Kidney epithelial cell (primary cell): ENCODE measurements around the gene NDUFA3. TPM values are rescaled to one million over a fixed set of nuclear protein-coding genes. Genes with fewer than 3 reads are reported as not detected.

Source experiments
- DNase-seq: peaks from one replicate; pipeline ENCODE4 v3.0.0-alpha.2; 2010; ENCODE audit warnings: low read depth
- H3K27me3 ChIP-seq: 2 replicates; pipeline ENCODE4 v1.6.0; 2011; ENCODE audit warnings: low read length; ENCODE audit not compliant: control insufficient read depth, insufficient read depth
- H3K36me3 ChIP-seq: 2 replicates; pipeline ENCODE4 v1.5.1; 2011; ENCODE audit warnings: low read length; ENCODE audit not compliant: control insufficient read depth, insufficient read depth
- H3K4me3 ChIP-seq: 2 replicates; pipeline ENCODE4 v1.5.1; 2011; ENCODE audit warnings: low read depth, mild to moderate bottlenecking, control low read depth, low read length
- total RNA-seq: library from RNA; depleted of rRNA; stranded (reverse); fragments of >200 nt; gene quantifications from 2 replicates; pipeline ENCODE4 v1.2.3, GENCODE V29; 2015
- TF ChIP-seq, protein P1 (sequence below): IDR thresholded peaks from 2 replicates; pipeline ENCODE4 v1.5.1; 2011; ENCODE audit warnings: mild to moderate bottlenecking, moderate library complexity, low read length, control low read depth, inconsistent platforms; ENCODE audit not compliant: insufficient read depth, poor library complexity, severe bottlenecking

Gene NDUFA3
- total RNA-seq, 1 donor from 2014 or later, result 39.4 TPM

DNA sequence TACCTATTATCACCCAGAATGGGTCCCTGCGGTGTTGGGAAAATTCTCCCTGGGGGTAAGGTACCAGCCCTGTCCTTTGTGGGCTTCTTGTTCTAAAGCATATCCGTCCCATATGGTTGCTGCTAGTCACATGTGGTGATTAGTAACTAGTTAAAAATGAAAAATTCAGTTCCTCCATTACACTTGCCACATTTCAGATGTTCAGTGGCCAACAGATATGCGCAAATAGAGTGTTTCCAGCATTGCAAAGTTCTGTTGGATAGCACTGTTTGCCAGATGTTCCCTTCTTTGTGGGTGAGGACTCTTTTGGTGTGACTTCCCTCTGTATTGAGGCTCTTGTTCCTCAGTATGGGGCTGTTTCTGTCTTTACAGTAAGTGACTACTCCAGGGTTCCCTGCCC, 38.7 kb downstream of the NDUFA3 start:
- TF ChIP-seq, protein P1, sequence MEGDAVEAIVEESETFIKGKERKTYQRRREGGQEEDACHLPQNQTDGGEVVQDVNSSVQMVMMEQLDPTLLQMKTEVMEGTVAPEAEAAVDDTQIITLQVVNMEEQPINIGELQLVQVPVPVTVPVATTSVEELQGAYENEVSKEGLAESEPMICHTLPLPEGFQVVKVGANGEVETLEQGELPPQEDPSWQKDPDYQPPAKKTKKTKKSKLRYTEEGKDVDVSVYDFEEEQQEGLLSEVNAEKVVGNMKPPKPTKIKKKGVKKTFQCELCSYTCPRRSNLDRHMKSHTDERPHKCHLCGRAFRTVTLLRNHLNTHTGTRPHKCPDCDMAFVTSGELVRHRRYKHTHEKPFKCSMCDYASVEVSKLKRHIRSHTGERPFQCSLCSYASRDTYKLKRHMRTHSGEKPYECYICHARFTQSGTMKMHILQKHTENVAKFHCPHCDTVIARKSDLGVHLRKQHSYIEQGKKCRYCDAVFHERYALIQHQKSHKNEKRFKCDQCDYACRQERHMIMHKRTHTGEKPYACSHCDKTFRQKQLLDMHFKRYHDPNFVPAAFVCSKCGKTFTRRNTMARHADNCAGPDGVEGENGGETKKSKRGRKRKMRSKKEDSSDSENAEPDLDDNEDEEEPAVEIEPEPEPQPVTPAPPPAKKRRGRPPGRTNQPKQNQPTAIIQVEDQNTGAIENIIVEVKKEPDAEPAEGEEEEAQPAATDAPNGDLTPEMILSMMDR, result no peak
- Histone ChIP-seq H3K4me3 (no peak overlapping the region), H3K36me3 (peaks cover 1% of the 10 kb centered on the region), H3K27me3 (no peaks in the 10 kb centered on the region)
- no peak for DNase-seq

DNA sequence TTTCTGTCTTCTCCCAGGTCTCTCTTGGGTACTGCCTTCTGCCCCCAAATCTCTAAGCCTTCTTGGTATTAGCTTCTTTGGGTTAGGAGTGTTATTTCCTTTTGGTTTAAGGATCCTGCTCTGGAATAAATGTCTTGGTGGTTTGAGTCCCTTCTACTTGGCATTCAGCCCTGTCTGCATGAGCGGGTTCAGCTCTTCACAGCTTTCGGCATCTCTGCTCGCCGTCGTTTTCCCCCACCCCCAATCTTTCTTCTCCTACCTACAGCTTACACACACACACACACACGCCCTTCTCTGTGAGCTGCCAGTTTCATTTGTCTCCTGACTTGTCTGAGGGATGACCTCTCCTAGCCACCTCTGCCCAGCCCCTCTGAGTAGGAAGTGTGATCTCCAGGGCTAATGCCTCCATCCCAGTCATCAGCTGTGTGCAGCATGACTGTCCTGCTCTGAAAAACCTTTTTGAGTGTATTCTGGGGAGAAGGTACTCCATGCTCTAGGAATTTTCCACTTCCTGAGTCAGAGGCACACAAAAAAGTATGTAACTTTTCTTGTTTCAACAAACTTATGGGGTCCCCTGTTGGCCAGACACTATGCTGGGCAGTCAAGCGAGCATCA, 39.6 kb downstream of the NDUFA3 start:
- Histone ChIP-seq H3K27me3 (no peaks in the 10 kb centered on the region), H3K4me3 (no peak overlapping the region), H3K36me3 (peaks cover 1% of the 10 kb centered on the region)
- DNase-seq, result no peak
- TF ChIP-seq, protein P1, result no peak

DNA sequence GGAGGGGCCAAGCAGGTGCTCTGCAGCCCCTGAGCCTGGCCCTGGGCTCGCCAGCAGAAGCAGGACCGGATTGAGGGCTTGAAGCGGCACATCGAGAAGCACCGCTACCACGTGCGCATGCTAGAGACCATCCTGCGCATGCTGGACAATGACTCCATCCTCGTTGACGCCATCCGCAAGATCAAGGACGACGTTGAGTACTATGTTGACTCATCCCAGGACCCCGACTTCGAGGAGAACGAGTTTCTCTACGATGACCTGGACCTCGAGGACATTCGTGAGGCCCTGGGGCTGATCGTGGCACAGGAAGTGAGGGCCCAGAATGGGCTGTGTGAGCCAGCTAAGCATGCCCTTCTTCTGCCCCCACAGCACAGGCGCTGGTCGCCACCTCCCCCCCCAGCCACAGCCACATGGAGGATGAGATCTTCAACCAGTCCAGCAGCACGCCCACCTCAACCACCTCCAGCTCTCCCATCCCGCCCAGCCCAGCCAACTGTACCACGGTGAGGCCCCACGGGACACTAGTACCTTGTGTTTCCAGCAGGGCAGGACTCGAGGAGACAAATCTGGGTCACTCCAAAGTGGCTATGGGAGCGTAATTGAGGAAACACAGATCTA, 43.0 kb downstream of the NDUFA3 start:
- TF ChIP-seq, protein P1, result no peak
- H3K27me3 ChIP-seq, result no peaks in the 10 kb centered on the region
- no peak for DNase-seq
- peaks cover 4% of the 10 kb centered on the region for H3K36me3 ChIP-seq
- H3K4me3 ChIP-seq, result no peak overlapping the region

DNA sequence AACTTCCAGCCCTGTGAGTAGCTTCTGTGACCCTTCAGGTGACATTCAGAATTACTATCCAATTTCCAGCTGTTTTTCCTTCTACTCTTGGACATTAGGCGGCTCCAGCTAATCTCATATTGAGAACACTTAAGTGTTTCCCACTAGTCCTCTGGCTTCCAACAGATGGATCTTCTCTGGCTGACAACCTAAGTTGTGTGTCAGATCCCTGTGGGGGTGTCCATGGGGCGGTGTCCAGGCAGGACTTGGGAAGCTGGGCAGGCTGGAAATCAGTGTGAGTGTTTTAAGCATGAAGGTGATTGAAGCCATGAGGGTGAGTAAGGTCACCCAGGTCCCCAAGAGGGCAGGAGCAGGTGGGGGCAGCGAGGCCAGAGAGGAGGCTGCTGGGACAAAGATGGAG, 45.0 kb downstream of the NDUFA3 start:
- Histone ChIP-seq H3K36me3 (peaks cover 5% of the 10 kb centered on the region), H3K4me3 (no peak overlapping the region), H3K27me3 (no peaks in the 10 kb centered on the region)
- TF ChIP-seq, protein P1, result no peak
- DNase-seq, result no peak

DNA sequence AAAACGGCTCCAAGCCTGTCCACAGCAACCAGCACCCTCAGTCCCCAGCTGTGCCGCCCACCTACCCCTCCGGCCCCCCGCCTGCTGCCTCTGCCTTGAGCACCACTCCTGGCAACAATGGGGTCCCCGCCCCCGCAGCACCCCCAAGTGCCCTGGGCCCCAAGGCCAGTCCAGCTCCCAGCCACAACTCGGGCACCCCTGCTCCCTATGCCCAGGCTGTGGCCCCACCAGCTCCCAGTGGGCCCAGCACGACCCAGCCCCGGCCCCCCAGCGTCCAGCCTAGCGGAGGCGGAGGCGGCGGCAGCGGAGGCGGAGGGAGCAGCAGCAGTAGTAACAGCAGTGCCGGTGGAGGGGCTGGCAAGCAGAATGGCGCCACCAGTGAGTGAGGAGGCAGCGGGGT, 45.5 kb downstream of the NDUFA3 start:
- Histone ChIP-seq H3K27me3 (no peaks in the 10 kb centered on the region), H3K36me3 (peaks cover 5% of the 10 kb centered on the region), H3K4me3 (no peak overlapping the region)
- DNase-seq, result no peak
- TF ChIP-seq, protein P1, result no peak

DNA sequence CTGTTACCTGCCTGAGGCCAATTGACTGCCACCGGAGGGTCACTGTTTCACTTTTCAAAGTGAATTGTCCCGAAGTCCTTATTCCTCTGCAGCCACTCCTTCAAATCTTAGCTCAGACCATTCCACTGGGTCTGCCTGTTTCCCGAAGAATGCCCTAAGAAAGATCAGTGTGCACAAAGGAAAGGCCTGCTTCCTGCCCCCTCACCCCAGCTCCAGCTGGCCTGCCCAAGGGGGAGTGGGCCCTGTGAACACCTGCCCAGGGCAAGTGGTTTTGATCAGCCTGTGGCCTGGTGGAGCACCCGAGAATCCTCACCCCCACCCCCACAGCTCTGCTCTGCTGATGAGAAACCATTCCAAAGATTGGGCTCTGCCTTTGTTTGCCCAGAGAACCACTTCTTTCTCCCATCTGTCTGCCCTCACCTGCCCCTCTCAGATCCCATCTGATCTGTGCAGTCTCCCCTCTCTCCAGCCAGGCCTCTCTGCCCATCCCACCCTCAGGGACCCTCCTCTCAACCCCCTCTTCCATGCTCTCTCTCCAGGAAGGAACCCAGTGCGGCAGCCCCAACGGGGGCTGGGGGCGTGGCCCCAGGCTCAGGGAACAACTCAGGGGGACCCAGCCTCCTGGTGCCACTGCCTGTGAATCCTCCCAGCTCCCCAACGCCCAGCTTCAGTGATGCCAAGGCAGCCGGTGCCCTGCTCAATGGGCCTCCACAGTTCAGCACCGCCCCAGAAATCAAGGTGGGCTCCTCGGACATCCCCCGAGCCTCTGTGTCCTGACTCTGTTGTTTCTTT, 46.6 kb downstream of the NDUFA3 start:
- no peaks in the 10 kb centered on the region for H3K27me3 ChIP-seq
- no peak overlapping the region for H3K4me3 ChIP-seq
- TF ChIP-seq, protein P1, result no peak
- no peak for DNase-seq
- peaks cover 8% of the 10 kb centered on the region for H3K36me3 ChIP-seq
